HL-60 (cell line): ENCODE data around the gene RNMT.
"Not testable (repeated sequence)": the region's sequence is repeated elsewhere in the genome, so short reads cannot be mapped to it uniquely, and the experiment has no call there.

Experiments
- DNase-seq, 2 experiments: peaks; one replicate each; pipeline ENCODE4 v3.0.0-alpha.2; 2010 to 2020; ENCODE audit warnings: low read depth in 1 of 2, low spot score in 1 of 2
- H3K27ac ChIP-seq: fragments of 250-450 bp; sonication (Bioruptor Pico); replicated peaks from 2 replicates; pipeline ENCODE4 v1.5.1; 2020; ENCODE audit warnings: mild to moderate bottlenecking, moderate library complexity
- H3K27me3 ChIP-seq: fragments of 250-450 bp; sonication (Bioruptor Pico); 2 replicates; pipeline ENCODE4 v1.5.1; 2021; ENCODE audit warnings: mild to moderate bottlenecking, moderate library complexity; ENCODE audit not compliant: insufficient read depth, poor library complexity, severe bottlenecking
- H3K4me3 ChIP-seq: replicated peaks from 2 replicates; pipeline ENCODE4 v1.5.1; 2011; ENCODE audit warnings: mild to moderate bottlenecking, control low read depth, low read length; ENCODE audit not compliant: insufficient read depth
- GABPA ChIP-seq: IDR thresholded peaks from 2 replicates; pipeline ENCODE4 v1.6.1; 2012; ENCODE audit warnings: low read depth
- POLR2AphosphoS5 ChIP-seq: IDR thresholded peaks from 2 replicates; pipeline ENCODE4 v1.6.1; 2012; ENCODE audit warnings: low read depth
- SPI1 ChIP-seq: IDR thresholded peaks from 2 replicates; pipeline ENCODE4 v1.6.1; 2012; ENCODE audit warnings: low read depth, mild to moderate bottlenecking, borderline replicate concordance
- TF ChIP-seq, protein P1 (sequence below): IDR thresholded peaks from one replicate; pipeline ENCODE4 v1.5.1; 2011; ENCODE audit warnings: low read length, control low read depth, inconsistent platforms; ENCODE audit not compliant: insufficient read depth
- TF ChIP-seq, protein P2 (sequence below): IDR thresholded peaks from 2 replicates; pipeline ENCODE4 v1.6.1; 2012; ENCODE audit warnings: low read depth; ENCODE audit not compliant: insufficient replicate concordance

Gene RNMT

DNA sequence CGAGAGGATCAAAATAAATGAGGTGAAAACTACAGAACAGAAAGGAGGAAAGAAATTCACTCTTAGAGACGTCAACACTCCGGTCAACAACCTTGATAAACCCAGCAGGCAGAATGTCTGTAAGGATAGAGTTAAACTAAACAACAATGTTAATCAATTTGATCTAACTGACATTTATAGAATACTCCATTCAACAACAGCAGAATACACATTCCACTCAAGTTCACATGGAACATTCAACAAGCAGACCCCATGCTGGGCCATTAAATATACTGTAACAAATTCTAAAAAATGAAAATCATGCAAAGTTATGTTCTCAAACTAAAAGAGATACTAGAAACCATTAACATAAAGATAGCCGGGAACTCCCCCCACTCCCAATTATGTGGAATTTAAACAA, 41.9 kb upstream of the RNMT start:
- Histone ChIP-seq H3K27ac (no peak overlapping the region), H3K27me3 (no peaks in the 10 kb centered on the region), H3K4me3 (no peak overlapping the region)
- TF ChIP-seq SPI1 (no peak), POLR2AphosphoS5 (no peak), GABPA (no peak)
- TF ChIP-seq, protein P1, sequence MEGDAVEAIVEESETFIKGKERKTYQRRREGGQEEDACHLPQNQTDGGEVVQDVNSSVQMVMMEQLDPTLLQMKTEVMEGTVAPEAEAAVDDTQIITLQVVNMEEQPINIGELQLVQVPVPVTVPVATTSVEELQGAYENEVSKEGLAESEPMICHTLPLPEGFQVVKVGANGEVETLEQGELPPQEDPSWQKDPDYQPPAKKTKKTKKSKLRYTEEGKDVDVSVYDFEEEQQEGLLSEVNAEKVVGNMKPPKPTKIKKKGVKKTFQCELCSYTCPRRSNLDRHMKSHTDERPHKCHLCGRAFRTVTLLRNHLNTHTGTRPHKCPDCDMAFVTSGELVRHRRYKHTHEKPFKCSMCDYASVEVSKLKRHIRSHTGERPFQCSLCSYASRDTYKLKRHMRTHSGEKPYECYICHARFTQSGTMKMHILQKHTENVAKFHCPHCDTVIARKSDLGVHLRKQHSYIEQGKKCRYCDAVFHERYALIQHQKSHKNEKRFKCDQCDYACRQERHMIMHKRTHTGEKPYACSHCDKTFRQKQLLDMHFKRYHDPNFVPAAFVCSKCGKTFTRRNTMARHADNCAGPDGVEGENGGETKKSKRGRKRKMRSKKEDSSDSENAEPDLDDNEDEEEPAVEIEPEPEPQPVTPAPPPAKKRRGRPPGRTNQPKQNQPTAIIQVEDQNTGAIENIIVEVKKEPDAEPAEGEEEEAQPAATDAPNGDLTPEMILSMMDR = no peak
- TF ChIP-seq, protein P2, sequence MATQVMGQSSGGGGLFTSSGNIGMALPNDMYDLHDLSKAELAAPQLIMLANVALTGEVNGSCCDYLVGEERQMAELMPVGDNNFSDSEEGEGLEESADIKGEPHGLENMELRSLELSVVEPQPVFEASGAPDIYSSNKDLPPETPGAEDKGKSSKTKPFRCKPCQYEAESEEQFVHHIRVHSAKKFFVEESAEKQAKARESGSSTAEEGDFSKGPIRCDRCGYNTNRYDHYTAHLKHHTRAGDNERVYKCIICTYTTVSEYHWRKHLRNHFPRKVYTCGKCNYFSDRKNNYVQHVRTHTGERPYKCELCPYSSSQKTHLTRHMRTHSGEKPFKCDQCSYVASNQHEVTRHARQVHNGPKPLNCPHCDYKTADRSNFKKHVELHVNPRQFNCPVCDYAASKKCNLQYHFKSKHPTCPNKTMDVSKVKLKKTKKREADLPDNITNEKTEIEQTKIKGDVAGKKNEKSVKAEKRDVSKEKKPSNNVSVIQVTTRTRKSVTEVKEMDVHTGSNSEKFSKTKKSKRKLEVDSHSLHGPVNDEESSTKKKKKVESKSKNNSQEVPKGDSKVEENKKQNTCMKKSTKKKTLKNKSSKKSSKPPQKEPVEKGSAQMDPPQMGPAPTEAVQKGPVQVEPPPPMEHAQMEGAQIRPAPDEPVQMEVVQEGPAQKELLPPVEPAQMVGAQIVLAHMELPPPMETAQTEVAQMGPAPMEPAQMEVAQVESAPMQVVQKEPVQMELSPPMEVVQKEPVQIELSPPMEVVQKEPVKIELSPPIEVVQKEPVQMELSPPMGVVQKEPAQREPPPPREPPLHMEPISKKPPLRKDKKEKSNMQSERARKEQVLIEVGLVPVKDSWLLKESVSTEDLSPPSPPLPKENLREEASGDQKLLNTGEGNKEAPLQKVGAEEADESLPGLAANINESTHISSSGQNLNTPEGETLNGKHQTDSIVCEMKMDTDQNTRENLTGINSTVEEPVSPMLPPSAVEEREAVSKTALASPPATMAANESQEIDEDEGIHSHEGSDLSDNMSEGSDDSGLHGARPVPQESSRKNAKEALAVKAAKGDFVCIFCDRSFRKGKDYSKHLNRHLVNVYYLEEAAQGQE = no peak
- no peak for DNase-seq

DNA sequence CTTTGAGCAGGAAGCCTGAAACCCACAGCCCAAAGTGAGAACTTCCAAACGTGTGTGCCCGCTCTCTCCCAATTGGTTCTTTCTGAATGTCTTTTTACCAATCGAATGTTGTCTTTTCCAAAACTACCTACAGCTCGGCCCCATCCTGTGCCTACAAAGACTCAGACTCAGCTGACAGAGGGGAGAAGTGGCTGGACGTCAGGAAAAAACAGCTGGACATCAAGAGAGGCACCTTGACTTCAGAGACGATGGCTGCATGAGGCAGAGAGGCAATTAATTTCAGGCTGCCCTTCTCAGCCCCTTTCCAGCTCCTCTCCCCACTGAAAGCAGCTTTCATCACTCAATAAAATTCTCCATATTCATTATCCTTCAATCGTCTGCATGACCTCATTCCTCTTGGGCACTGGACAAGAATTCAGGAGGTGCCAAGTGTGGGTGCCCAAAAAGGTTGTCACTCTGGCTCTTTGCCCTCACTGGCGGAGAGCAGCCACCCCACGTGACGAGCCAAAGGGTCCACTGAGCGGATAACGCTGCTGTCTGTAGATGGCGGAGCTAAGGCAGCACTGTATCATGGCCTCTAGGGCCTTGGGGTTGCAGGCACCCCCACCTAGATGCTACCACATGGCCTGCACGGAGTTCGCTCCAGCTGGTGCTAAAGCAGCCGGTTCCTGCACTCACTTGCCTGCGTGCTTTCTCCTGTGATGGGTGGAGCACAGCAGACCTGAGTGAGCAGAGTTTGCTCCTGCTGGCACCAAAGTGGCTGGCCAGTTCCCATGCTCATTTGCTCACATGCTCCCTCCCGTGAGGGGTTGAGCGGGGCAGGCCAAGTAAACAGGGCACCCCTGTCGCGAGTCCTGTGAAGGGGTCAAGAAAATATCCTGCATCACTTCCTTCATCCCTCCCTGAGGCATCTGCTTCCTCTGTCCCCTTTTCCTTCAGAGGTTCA, 38.0 kb upstream of the RNMT start:
- no peak for DNase-seq

DNA sequence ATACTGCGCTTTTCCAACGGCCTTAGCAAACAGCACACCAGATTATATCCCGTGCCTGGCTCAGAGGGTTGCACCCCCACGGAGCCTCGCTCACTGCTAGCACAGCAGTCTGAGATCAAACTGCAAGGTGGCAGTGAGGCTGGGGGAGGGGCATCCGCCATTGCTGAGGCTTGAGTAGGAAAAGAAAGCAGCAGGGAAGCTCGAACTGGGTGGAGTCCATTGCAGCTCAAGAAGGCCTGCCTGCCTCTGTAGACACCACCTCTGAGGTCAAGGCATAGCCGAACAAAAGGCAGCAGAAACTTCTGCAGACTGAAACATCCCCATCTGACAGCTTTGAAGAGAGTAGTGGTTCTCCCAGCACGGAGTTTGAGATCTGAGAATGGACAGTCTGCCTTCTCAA, 36.4 kb upstream of the RNMT start:
- H3K27ac ChIP-seq, H3K4me3 ChIP-seq, DNase-seq, H3K27me3 ChIP-seq: not testable (repeated sequence)

More for the DNA sequence above, 38.0 kb upstream of the RNMT start:
- TF ChIP-seq SPI1 (no peak), GABPA (no peak)
- TF ChIP-seq, protein P2 = no peak
- Histone ChIP-seq H3K27me3 (no peaks in the 10 kb centered on the region), H3K4me3 (no peak overlapping the region), H3K27ac (no peak overlapping the region)

DNA sequence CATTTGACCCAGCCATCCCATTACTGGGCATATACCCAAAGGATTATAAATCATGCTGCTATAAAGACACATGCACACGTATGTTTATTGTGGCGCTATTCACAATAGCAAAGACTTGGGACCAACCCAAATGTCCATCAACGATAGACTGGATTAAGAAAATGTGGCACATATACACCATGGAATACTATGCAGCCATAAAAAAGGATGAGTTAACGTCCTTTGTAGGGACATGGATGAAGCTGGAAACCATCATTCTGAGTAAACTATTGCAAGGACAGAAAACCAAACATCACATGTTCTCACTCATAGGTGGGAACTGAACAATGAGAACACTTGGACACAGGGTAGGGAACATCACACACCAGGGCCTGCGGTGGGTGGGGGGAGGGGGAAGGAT, 31.1 kb upstream of the RNMT start:
- not testable (repeated sequence) for H3K27me3 ChIP-seq, DNase-seq

DNA sequence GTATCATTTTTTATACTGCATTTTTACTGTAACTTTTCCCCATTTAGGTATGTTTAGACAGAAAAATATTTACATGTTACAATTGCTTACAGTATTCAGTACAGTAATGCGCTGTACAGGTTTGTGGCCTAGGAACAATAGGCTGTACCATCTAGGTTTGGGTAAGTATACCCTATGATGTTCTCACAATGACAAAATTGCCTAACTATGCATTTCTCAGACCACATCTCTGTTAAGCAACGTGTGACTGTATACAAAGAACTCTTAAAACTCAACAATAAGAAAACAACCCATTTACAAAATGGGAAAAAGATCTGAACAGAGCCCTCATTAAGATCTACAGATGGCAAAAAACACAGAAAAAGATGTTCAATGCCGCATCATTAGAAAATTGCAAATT, 29.5 kb upstream of the RNMT start:
- TF ChIP-seq, protein P1 = no peak
- TF ChIP-seq POLR2AphosphoS5 (no peak), SPI1 (no peak), GABPA (no peak)
- TF ChIP-seq, protein P2 = no peak
- DNase-seq = peak in 1 of 2 experiments; percentile 48
- H3K27ac ChIP-seq = no peak overlapping the region
- no peak overlapping the region for H3K4me3 ChIP-seq
- no peaks in the 10 kb centered on the region for H3K27me3 ChIP-seq

More for the DNA sequence above, 31.1 kb upstream of the RNMT start:
- not testable (repeated sequence) for H3K4me3 ChIP-seq, H3K27ac ChIP-seq
